ENCODE data around the gene PTK7.
"Not testable (repeated sequence)": the region's sequence is repeated elsewhere in the genome, so short reads cannot be mapped to it uniquely, and the experiment has no call there.

The PTK7 gene

GRCh38 chr6:43088654-43089056 is 12.5 kb downstream of the PTK7 start:
- DNase-seq, result no peak

GRCh38 chr6:43089467-43089866 is 13.4 kb downstream of the PTK7 start:
- no peak for DNase-seq

GRCh38 chr6:43089874-43090558 is 13.9 kb downstream of the PTK7 start:
- DNase-seq, result no peak

GRCh38 chr6:43090559-43090956 is 14.4 kb downstream of the PTK7 start:
- DNase-seq, result no peak

- no peak for DNase-seq
Measured at GRCh38 chr6:43091020-43091419, 14.9 kb downstream of the PTK7 start.

- DNase-seq, result no peak
Measured at GRCh38 chr6:43091436-43091991, 15.4 kb downstream of the PTK7 start.

- DNase-seq, result no peak
Measured at GRCh38 chr6:43092635-43093034, 16.5 kb downstream of the PTK7 start.

- no peak for DNase-seq
Measured at GRCh38 chr6:43093436-43094289, 17.5 kb downstream of the PTK7 start.

- no peak for DNase-seq
Measured at GRCh38 chr6:43095939-43096338, 19.8 kb downstream of the PTK7 start.

- DNase-seq, result peak; percentile 61
Measured at GRCh38 chr6:43096451-43097097, 20.5 kb downstream of the PTK7 start.

- no peak for DNase-seq
Measured at GRCh38 chr6:43097098-43097489, 21.0 kb downstream of the PTK7 start.

GRCh38 chr6:43097502-43097901 is 21.4 kb downstream of the PTK7 start:
- no peak for DNase-seq

- no peak for DNase-seq
Measured at GRCh38 chr6:43101497-43101896, 25.4 kb downstream of the PTK7 start.

- no peak for DNase-seq
Measured at GRCh38 chr6:43103253-43103876, 27.3 kb downstream of the PTK7 start.

- no peak for DNase-seq
Measured at GRCh38 chr6:43105538-43106222, 29.6 kb downstream of the PTK7 start.

GRCh38 chr6:43107344-43108062 is 31.4 kb downstream of the PTK7 start:
- no peak for DNase-seq

GRCh38 chr6:43113431-43114260 is 37.5 kb downstream of the PTK7 start:
- DNase-seq, result no peak

GRCh38 chr6:43115365-43115764 is 39.3 kb downstream of the PTK7 start:
- no peak for DNase-seq

- DNase-seq, result not testable (repeated sequence)
Measured at GRCh38 chr6:43117466-43117865, 41.4 kb downstream of the PTK7 start.

GRCh38 chr6:43119482-43119881 is 43.4 kb downstream of the PTK7 start:
- no peak for DNase-seq
